Jurkat, Clone E6-1 (cell line): ENCODE measurements around the gene CCNL2.
"Not testable (repeated sequence)": the region's sequence is repeated elsewhere in the genome, so short reads cannot be mapped to it uniquely, and the experiment has no call there.

Source experiments
- DNase-seq: peaks from one replicate; pipeline ENCODE4 v3.0.0-alpha.2; 2011; ENCODE audit warnings: low read depth, low spot score
- H3K4me3 ChIP-seq: 2 replicates; pipeline ENCODE4 v1.5.1; 2011; ENCODE audit warnings: mild to moderate bottlenecking, low read length, control low read depth, moderate library complexity

The CCNL2 gene

GRCh38 chr1:1432951-1433803 is 34.0 kb upstream of the CCNL2 start:
- no peak for DNase-seq
- H3K4me3 ChIP-seq: no peak overlapping the region

- DNase-seq: no peak
- no peak overlapping the region for H3K4me3 ChIP-seq
Measured at GRCh38 chr1:1432274-1432950, 33.3 kb upstream of the CCNL2 start.

GRCh38 chr1:1431845-1432273 is 32.7 kb upstream of the CCNL2 start:
- DNase-seq: no peak
- no peak overlapping the region for H3K4me3 ChIP-seq

GRCh38 chr1:1430992-1431844 is 32.1 kb upstream of the CCNL2 start:
- no peak for DNase-seq
- no peak overlapping the region for H3K4me3 ChIP-seq

GRCh38 chr1:1430114-1430982 is 31.2 kb upstream of the CCNL2 start:
- DNase-seq: no peak
- no peak overlapping the region for H3K4me3 ChIP-seq

- no peak for DNase-seq
Measured at GRCh38 chr1:1429671-1430073, 30.5 kb upstream of the CCNL2 start.

GRCh38 chr1:1428967-1429366 is 29.8 kb upstream of the CCNL2 start:
- not testable (repeated sequence) for H3K4me3 ChIP-seq, DNase-seq

More at GRCh38 chr1:1429671-1430073, 30.5 kb upstream of the CCNL2 start:
- H3K4me3 ChIP-seq: no peak overlapping the region

- H3K4me3 ChIP-seq: no peak overlapping the region
- DNase-seq: no peak
Measured at GRCh38 chr1:1428174-1428573, 29.0 kb upstream of the CCNL2 start.

- no peak overlapping the region for H3K4me3 ChIP-seq
- DNase-seq: no peak
Measured at GRCh38 chr1:1427820-1428148, 28.6 kb upstream of the CCNL2 start.

GRCh38 chr1:1427106-1427819 is 28.1 kb upstream of the CCNL2 start:
- DNase-seq: no peak
- H3K4me3 ChIP-seq: no peak overlapping the region

- no peak overlapping the region for H3K4me3 ChIP-seq
- DNase-seq: no peak
Measured at GRCh38 chr1:1426496-1427105, 27.5 kb upstream of the CCNL2 start.

- no peak for DNase-seq
- H3K4me3 ChIP-seq: no peak overlapping the region
Measured at GRCh38 chr1:1425753-1426495, 26.8 kb upstream of the CCNL2 start.

GRCh38 chr1:1425426-1425752 is 26.3 kb upstream of the CCNL2 start:
- DNase-seq: no peak
- H3K4me3 ChIP-seq: no peak overlapping the region

GRCh38 chr1:1424707-1425106 is 25.6 kb upstream of the CCNL2 start:
- H3K4me3 ChIP-seq: no peak overlapping the region

GRCh38 chr1:1423245-1423597 is 24.1 kb upstream of the CCNL2 start:
- DNase-seq: no peak
- H3K4me3 ChIP-seq: no peak overlapping the region

More at GRCh38 chr1:1424707-1425106, 25.6 kb upstream of the CCNL2 start:
- no peak for DNase-seq

- DNase-seq: no peak
Measured at GRCh38 chr1:1422465-1423244, 23.5 kb upstream of the CCNL2 start.

More at GRCh38 chr1:1422465-1423244, 23.5 kb upstream of the CCNL2 start:
- no peak overlapping the region for H3K4me3 ChIP-seq
